Kidney epithelial cell (primary cell): Measurements from ENCODE around the gene MYBPHL. TPM values are rescaled to one million over a fixed set of nuclear protein-coding genes. Genes with fewer than 3 reads are reported as not detected.

Experiments used
- DNase-seq: peaks from one replicate; pipeline ENCODE4 v3.0.0-alpha.2; 2010; ENCODE audit warnings: low read depth
- H3K27me3 ChIP-seq: 2 replicates; pipeline ENCODE4 v1.6.0; 2011; ENCODE audit warnings: low read length; ENCODE audit not compliant: control insufficient read depth, insufficient read depth
- H3K36me3 ChIP-seq: 2 replicates; pipeline ENCODE4 v1.5.1; 2011; ENCODE audit warnings: low read length; ENCODE audit not compliant: control insufficient read depth, insufficient read depth
- H3K4me3 ChIP-seq: 2 replicates; pipeline ENCODE4 v1.5.1; 2011; ENCODE audit warnings: low read depth, mild to moderate bottlenecking, control low read depth, low read length
- CTCF ChIP-seq: IDR thresholded peaks from 2 replicates; pipeline ENCODE4 v1.5.1; 2011; ENCODE audit warnings: mild to moderate bottlenecking, moderate library complexity, low read length, control low read depth, inconsistent platforms; ENCODE audit not compliant: insufficient read depth, poor library complexity, severe bottlenecking
- total RNA-seq: library from RNA; depleted of rRNA; stranded (reverse); fragments of >200 nt; gene quantifications from 2 replicates; pipeline ENCODE4 v1.2.3, GENCODE V29; 2015

MYBPHL gene
- total RNA-seq, 1 donor from 2014 or later = not detected

DNA sequence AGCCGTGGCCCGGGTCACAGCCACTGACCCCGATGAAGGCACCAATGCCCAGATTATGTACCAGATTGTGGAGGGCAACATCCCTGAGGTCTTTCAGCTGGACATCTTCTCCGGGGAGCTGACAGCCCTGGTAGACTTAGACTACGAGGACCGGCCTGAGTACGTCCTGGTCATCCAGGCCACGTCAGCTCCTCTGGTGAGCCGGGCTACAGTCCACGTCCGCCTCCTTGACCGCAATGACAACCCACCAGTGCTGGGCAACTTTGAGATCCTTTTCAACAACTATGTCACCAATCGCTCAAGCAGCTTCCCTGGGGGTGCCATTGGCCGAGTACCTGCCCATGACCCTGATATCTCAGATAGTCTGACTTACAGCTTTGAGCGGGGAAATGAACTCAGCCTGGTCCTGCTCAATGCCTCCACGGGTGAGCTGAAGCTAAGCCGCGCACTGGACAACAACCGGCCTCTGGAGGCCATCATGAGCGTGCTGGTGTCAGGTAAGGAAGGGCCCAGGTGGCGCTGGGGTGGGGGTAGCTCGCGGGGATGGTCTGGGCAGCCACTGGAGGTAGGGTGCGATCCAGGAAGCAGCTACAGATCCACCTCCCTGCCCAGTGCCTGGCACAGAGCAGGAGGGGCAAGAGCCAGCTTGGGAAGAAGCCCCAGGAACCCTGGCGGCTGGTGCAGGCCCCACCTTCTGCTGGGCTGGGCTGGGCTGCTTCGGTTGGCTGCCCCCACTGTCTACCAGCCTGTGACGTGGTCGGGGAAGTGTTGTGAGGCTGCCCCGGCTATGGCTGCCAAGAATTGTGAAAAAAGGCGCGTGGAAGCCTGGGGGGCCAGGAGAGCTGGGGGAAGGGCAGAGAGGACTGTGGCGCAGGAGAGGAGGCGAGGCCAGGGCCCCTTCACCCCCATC, 53.7 kb downstream of the MYBPHL start:
- peak; percentile 50 for DNase-seq
- H3K4me3 ChIP-seq = peak overlapping the region; percentile 13
- TF ChIP-seq CTCF = no peak
- no peaks in the 10 kb centered on the region for H3K27me3 ChIP-seq
- no peaks in the 10 kb centered on the region for H3K36me3 ChIP-seq

DNA sequence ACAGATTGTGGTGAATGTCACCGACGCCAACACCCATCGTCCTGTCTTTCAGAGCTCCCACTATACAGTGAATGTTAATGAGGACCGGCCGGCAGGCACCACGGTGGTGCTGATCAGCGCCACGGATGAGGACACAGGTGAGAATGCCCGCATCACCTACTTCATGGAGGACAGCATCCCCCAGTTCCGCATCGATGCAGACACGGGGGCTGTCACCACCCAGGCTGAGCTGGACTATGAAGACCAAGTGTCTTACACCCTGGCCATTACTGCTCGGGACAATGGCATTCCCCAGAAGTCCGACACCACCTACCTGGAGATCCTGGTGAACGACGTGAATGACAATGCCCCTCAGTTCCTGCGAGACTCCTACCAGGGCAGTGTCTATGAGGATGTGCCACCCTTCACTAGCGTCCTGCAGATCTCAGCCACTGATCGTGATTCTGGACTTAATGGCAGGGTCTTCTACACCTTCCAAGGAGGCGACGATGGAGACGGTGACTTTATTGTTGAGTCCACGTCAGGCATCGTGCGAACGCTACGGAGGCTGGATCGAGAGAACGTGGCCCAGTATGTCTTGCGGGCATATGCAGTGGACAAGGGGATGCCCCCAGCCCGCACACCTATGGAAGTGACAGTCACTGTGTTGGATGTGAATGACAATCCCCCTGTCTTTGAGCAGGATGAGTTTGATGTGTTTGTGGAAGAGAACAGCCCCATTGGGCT, 54.5 kb downstream of the MYBPHL start:
- Histone ChIP-seq H3K4me3 (no peak overlapping the region), H3K27me3 (no peaks in the 10 kb centered on the region), H3K36me3 (no peaks in the 10 kb centered on the region)
- no peak for TF ChIP-seq CTCF
- no peak for DNase-seq

GRCh38 chr1:109251277-109252166, 55.3 kb downstream of the MYBPHL start:
- H3K4me3 ChIP-seq = no peak overlapping the region
- no peak for DNase-seq

GRCh38 chr1:109250454-109251276, 56.1 kb downstream of the MYBPHL start:
- H3K4me3 ChIP-seq = peak overlapping the region; percentile 57
- H3K27me3 ChIP-seq = no peaks in the 10 kb centered on the region
- no peak for TF ChIP-seq CTCF
- DNase-seq = no peak
- no peaks in the 10 kb centered on the region for H3K36me3 ChIP-seq

More at GRCh38 chr1:109251277-109252166, 55.3 kb downstream of the MYBPHL start:
- no peak for TF ChIP-seq CTCF
- no peaks in the 10 kb centered on the region for H3K27me3 ChIP-seq
- H3K36me3 ChIP-seq = no peaks in the 10 kb centered on the region
